Activated CD4-positive, alpha-beta T cell treated with anti-CD3 and anti-CD28 coated beads, Interleukin-2, amount 50 U/mL, for 48 hours (primary cell): Measurements from ENCODE around the gene PTGDR2.
A peak's percentile ranks its signal among the peaks of the same experiment; 100 is the strongest.
"Not testable (repeated sequence)": the region's sequence is repeated elsewhere in the genome, so short reads cannot be mapped to it uniquely, and the experiment has no call there.

ENCODE experiments used
- DNase-seq, 2 experiments: peaks; one replicate each; pipeline ENCODE4 v3.0.0-alpha.2; 2020

Gene PTGDR2

GRCh38 chr11:60841797-60842667 is 13.7 kb downstream of the PTGDR2 start, which contains the start of gene CCDC86:
CCDC86 (plus strand) TSS chr11:60842113; CDS start chr11:60842125, 12 bp downstream.
- DNase-seq: peak; percentile 98 to 99

- DNase-seq: no peak
These were observed 15.0 kb downstream of the PTGDR2 start for GRCh38 chr11:60840470-60841430.

- DNase-seq: no peak
These were observed 17.6 kb downstream of the PTGDR2 start for GRCh38 chr11:60838132-60838531.

- DNase-seq: no peak
These were observed 18.8 kb downstream of the PTGDR2 start for GRCh38 chr11:60836866-60837515.

GRCh38 chr11:60835534-60835846 is 20.3 kb downstream of the PTGDR2 start:
- DNase-seq: no peak

- DNase-seq: no peak
These were observed 20.8 kb downstream of the PTGDR2 start for GRCh38 chr11:60834742-60835533.

- no peak for DNase-seq
These were observed 24.2 kb downstream of the PTGDR2 start for GRCh38 chr11:60831501-60832079.

GRCh38 chr11:60831143-60831500 is 24.6 kb downstream of the PTGDR2 start:
- peak; percentile 84 to 85 for DNase-seq

GRCh38 chr11:60830478-60831142 is 25.1 kb downstream of the PTGDR2 start:
- DNase-seq: no peak

- DNase-seq: no peak
These were observed 30.0 kb downstream of the PTGDR2 start for GRCh38 chr11:60825790-60826189.

- DNase-seq: no peak
These were observed 30.6 kb downstream of the PTGDR2 start for GRCh38 chr11:60825118-60825517.

- DNase-seq: not testable (repeated sequence)
These were observed 31.9 kb downstream of the PTGDR2 start for GRCh38 chr11:60823745-60824306.

- DNase-seq: no peak
These were observed 33.7 kb downstream of the PTGDR2 start for GRCh38 chr11:60821827-60822599.

- DNase-seq: no peak
These were observed 37.7 kb downstream of the PTGDR2 start for GRCh38 chr11:60818057-60818456.

- no peak for DNase-seq
These were observed 39.1 kb downstream of the PTGDR2 start for GRCh38 chr11:60816590-60817157.

- no peak for DNase-seq
These were observed 41.6 kb downstream of the PTGDR2 start for GRCh38 chr11:60814112-60814511.

- no peak for DNase-seq
These were observed 42.4 kb downstream of the PTGDR2 start for GRCh38 chr11:60813324-60813723.

- DNase-seq: no peak
These were observed 45.2 kb downstream of the PTGDR2 start for GRCh38 chr11:60810569-60810968.

GRCh38 chr11:60810151-60810550 is 45.6 kb downstream of the PTGDR2 start:
- no peak for DNase-seq

GRCh38 chr11:60809691-60810090 is 46.1 kb downstream of the PTGDR2 start:
- DNase-seq: no peak
